ENCODE measurements around the gene TRIP12. TPM values are rescaled to one million over a fixed set of nuclear protein-coding genes. Genes with fewer than 3 reads are reported as not detected.

Gene TRIP12
- total RNA-seq, 6 experiments from 2014 or later = 249 to 296 (median 265) TPM

GRCh38 chr2:229955663-229956062 is 33.9 kb upstream of the TRIP12 start:
- H3K9me3 Mint-ChIP-seq = no peaks in the 10 kb centered on the region
- H3K27me3 Mint-ChIP-seq (ENCODE audit: insufficient read depth) = no peaks in the 10 kb centered on the region
- H3K27ac Mint-ChIP-seq = no peak overlapping the region
- no peaks in the 10 kb centered on the region for H3K4me1 Mint-ChIP-seq (ENCODE audit: low read depth)
- H3K4me3 Mint-ChIP-seq = no peak overlapping the region
- H3K36me3 Mint-ChIP-seq (ENCODE audit: low read depth) = no peaks in the 10 kb centered on the region
- DNase-seq = no peak
- TF ChIP-seq, protein P1, sequence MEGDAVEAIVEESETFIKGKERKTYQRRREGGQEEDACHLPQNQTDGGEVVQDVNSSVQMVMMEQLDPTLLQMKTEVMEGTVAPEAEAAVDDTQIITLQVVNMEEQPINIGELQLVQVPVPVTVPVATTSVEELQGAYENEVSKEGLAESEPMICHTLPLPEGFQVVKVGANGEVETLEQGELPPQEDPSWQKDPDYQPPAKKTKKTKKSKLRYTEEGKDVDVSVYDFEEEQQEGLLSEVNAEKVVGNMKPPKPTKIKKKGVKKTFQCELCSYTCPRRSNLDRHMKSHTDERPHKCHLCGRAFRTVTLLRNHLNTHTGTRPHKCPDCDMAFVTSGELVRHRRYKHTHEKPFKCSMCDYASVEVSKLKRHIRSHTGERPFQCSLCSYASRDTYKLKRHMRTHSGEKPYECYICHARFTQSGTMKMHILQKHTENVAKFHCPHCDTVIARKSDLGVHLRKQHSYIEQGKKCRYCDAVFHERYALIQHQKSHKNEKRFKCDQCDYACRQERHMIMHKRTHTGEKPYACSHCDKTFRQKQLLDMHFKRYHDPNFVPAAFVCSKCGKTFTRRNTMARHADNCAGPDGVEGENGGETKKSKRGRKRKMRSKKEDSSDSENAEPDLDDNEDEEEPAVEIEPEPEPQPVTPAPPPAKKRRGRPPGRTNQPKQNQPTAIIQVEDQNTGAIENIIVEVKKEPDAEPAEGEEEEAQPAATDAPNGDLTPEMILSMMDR (IDR thresholded peaks at IDR 0.05) = no peak

- H3K27me3 Mint-ChIP-seq (ENCODE audit: insufficient read depth) = no peaks in the 10 kb centered on the region
- TF ChIP-seq, protein P1 (IDR thresholded peaks at IDR 0.05) = no peak
Measured at GRCh38 chr2:229952256-229952835, 30.5 kb upstream of the TRIP12 start.

GRCh38 chr2:229947544-229947943 is 25.7 kb upstream of the TRIP12 start:
- Mint-ChIP-seq H3K4me1 (ENCODE audit: low read depth) (no peaks in the 10 kb centered on the region), H3K9me3 (no peaks in the 10 kb centered on the region), H3K27me3 (ENCODE audit: insufficient read depth) (no peaks in the 10 kb centered on the region), H3K36me3 (ENCODE audit: low read depth) (no peaks in the 10 kb centered on the region), H3K4me3 (no peak overlapping the region), H3K27ac (no peak overlapping the region)
- no peak for DNase-seq
- TF ChIP-seq, protein P1 (IDR thresholded peaks at IDR 0.05) = no peak

More at GRCh38 chr2:229952256-229952835, 30.5 kb upstream of the TRIP12 start:
- no peaks in the 10 kb centered on the region for H3K36me3 Mint-ChIP-seq (ENCODE audit: low read depth)
- H3K27ac Mint-ChIP-seq = no peak overlapping the region
- no peaks in the 10 kb centered on the region for H3K9me3 Mint-ChIP-seq
- no peak overlapping the region for H3K4me3 Mint-ChIP-seq
- no peak for DNase-seq
- H3K4me1 Mint-ChIP-seq (ENCODE audit: low read depth) = no peaks in the 10 kb centered on the region

DNA sequence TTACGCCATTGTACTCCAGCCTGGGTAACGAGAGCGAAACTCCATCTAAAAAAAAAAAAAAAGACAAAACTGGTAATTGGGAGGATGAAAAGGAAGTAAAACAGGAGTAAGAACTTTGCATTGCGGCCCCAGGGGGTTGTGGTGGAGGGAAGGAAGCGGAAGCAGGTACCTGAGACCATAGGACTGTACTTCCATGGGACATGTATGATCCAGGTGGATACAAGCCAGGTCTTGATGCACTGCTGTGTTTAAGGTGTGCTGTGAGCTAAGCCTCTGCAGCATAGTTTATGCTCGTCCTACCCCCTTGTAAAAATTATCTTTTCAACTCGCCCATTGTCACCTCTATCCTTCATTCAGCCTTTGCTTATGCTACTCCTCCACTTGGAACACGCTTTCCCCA is 24.2 kb upstream of the TRIP12 start:
- Mint-ChIP-seq H3K9me3 (no peaks in the 10 kb centered on the region), H3K4me1 (ENCODE audit: low read depth) (no peaks in the 10 kb centered on the region)
- DNase-seq = no peak

GRCh38 chr2:229943770-229944449 is 22.1 kb upstream of the TRIP12 start:
- TF ChIP-seq, protein P1 (IDR thresholded peaks at IDR 0.05) = no peak
- Mint-ChIP-seq H3K36me3 (ENCODE audit: low read depth) (no peaks in the 10 kb centered on the region), H3K9me3 (no peaks in the 10 kb centered on the region), H3K27me3 (ENCODE audit: insufficient read depth) (no peaks in the 10 kb centered on the region), H3K27ac (no peak overlapping the region), H3K4me3 (no peak overlapping the region), H3K4me1 (ENCODE audit: low read depth) (no peaks in the 10 kb centered on the region)
- DNase-seq = no peak

More for the DNA sequence above, 24.2 kb upstream of the TRIP12 start:
- H3K27ac Mint-ChIP-seq = no peak overlapping the region
- no peaks in the 10 kb centered on the region for H3K36me3 Mint-ChIP-seq (ENCODE audit: low read depth)
- no peaks in the 10 kb centered on the region for H3K27me3 Mint-ChIP-seq (ENCODE audit: insufficient read depth)
- H3K4me3 Mint-ChIP-seq = no peak overlapping the region
- TF ChIP-seq, protein P1 (IDR thresholded peaks at IDR 0.05) = no peak
